ENCODE data around the gene NSF.
"Not testable (repeated sequence)": the region's sequence is repeated elsewhere in the genome, so short reads cannot be mapped to it uniquely, and the experiment has no call there.

NSF gene

DNA sequence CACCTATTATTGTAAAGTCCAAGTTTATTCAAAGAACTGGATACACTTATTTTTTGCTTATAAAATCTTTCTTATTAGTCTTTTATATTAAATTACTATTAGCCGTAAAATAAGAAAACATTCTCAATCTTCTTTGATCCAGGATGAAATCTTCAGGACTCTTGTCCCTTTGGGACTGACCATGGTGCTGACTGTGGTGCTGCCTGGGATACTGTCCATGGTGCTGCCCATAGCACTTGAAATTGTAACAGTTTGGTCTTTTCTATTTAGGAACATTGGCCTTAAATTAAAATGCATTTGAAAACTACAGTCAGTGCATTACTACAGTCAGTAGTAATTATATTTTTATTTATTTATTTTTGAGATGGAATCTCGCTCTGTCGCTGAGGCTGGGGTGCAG, 41.7 kb downstream of the NSF start:
- DNase-seq: not testable (repeated sequence)

DNA sequence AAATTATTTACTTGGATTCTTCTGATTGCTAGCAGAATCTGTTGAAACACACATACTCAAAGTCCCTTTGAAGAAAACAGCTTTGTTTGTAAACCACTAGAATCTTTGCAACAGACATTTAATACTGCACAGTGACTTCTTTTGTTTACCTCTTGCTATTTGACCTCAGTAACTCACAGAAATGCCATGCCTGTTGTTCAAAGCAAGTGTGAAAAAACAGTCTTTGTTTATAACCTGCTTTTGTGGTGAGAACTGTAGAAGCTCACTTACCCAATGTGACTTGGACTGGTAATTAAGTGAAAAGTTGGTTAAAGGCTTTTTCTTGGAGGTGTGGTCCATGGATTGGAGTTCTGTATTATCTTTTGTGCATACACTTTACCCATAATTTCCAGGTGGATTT, 44.4 kb downstream of the NSF start:
- not testable (repeated sequence) for DNase-seq

DNA sequence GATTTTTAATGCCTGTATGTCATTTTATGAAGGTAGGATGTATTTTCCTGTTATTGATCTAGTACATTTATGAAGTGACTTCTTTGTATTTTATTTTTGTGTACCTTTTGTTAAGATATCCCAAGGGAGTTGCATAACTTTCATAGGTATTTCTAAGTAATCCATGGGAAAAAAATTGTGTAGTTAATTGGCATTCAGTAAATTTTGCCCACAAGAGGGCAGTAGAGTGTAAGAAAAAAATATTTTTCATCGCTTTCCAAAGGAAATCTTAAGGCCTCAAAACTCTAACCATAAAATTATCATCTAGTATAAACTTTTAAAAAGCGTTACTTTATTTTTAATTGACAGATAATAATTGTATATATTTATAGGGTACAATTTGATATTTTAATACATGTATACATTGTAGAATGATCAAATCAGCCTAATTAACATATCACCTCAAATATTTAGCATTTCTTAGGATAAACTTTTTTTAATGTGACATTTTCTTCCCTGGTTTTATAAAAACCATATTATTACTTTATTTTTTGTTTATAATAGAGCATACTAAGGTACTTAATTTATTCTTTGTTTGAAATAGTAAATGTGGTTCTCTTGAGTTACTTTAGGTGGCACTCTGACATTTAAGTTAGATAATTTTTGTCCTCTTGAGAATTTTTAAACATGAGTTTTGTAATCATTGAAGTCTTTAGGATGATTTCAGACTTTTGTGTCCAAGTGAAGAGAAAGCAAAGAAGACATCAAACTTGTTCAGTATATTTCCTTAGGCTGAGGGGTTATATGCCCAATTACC, 51.6 kb downstream of the NSF start:
- DNase-seq: not testable (repeated sequence)

DNA sequence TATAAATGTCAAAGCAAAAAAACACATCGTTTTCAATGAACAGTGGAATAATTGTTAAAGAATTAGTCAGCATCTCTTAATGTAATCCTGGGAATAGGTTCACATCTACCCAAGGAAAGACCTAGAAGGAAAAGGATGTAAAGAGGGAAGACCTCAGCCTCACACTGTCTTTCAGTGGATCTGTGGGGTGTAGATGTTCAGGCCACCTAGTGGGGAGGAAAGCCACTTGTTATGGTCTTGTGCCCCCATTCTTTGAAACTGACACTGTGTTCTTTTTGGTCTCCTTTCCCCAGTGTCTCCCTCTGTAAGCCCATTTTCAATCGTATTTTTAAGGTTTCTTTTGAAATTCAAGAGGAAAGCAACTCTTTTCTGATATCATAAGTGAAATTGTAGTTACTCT, 56.8 kb downstream of the NSF start:
- not testable (repeated sequence) for DNase-seq

DNA sequence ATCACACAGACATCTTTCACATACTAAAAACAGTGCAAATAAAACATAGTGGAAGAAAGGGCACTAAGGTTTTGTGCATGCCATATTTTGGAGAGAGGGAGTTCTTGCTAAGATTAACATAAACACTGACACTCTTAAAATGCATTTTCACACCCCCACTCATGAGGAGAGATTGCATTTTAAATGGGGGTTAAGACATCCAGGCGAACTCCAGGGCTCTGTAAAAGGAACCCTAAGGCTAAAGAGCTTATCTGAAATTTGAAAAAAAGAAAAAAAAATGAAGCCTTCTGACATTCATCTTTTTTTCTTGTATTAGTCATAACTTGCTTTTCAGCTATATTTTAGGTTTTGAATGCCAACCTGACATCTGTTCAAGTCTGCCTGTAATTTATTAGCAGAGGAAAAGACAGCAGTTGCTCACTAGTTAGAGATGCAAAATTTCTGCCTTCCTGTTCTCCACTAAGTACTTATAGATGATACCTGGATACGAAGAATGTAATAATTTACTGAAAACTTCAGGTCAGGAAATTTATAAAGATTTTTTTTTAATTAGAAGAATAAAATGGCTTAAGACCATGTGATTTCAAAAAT, 57.3 kb downstream of the NSF start:
- DNase-seq: not testable (repeated sequence)

DNA sequence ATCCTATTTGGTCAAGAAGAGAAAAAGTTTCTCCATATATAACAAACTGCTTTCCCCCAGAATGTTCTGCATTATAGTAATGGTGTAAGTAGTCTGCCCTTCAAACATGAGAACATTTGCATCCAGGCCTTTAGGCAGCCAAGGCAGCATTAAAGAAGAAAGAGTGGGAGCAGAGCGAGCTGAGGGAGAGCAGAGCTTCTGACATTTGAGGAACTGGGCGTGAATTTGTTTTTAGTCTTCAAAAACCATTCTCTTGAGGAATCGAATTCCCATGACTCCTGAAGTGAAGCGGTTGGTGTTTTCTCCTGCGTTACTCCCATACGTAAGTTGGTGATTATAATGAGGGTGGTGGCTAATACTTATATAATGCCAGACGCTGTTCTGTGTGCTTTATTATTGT, 58.8 kb downstream of the NSF start:
- DNase-seq: not testable (repeated sequence)

DNA sequence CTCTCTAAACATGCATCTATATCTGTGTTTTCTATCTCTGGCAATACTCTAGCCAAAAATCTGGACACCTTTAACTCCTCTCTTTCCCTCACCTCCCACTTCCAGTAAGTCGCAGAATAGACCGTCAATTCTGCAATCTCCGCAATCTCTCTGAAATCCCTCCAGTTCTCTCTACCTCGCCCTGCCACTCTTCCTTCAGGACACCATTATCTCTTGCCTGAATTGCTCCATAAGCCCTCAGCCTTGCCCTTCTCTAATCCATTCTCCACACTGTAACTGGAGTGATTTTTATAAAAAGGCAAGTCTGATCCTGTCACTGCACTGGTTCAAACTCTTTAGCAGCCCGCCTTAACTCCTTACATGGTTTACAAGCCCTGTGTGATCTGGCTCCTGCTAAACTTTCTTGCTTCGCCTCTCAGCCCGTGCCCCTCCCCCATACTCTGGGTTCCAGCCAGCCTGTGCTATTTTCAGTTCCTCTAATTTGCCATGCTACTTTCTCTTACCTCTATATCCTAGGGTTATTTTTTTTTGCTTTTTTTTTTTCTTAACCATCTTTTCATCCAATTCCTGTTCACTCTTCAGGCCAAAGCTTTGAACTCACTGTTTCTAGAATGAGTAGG, 61.7 kb downstream of the NSF start:
- DNase-seq: not testable (repeated sequence)

DNA sequence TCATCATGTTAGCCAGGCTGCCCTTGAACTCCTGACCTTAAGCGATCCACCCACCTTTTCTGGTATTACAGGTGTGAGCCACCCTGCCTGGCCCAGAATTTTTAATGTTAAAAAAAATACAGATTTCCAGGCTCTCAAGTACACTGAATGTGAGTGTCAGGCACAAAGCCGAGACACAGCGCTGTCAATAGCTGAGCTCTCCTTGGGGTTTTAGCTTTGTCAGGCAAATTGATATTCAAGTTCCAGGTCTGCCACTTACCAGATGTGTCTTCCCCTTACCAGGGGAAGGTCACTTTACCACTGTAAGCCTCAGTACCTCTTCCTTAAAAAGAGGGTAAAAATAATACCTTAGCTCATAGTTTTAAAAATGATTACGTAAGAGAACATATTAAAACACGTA, 67.8 kb downstream of the NSF start:
- DNase-seq: not testable (repeated sequence)

DNA sequence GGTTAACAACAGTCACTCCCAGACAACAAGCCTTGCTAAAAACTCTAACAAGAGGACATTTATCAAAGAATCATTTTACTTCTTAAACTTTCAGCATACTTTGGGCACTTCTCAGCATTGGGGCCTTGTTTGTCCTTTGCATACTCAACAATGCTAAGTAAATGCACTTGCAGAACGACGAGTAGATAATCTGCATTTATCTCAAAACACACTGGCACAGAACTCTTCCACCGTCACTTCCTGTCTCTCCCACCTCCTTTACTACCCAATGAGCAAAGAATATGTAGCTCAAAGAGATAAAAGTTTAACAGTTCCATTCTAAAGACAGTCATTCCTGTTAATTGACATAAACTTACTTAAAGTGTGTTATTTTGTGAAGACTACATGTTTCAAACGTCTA, 69.2 kb downstream of the NSF start:
- DNase-seq: not testable (repeated sequence)

DNA sequence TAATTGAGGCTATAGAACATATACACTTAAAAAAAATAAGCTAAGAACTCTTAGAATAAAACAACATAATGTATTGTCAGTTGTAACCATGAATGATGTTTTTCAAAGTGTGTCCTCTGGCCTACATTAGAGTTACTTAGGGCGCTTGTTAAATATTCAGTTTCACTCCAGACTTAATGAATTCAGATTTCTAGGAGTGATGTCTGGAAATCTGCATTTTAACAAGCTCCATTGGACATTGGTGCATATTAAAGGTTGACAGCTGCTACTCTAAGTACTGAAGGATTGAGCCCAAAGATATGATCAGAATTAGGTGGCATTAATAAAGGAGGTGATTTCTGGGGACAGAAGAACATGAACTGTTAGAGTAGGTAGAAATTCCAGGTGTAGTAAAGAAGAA, 72.7 kb downstream of the NSF start:
- DNase-seq: not testable (repeated sequence)

DNA sequence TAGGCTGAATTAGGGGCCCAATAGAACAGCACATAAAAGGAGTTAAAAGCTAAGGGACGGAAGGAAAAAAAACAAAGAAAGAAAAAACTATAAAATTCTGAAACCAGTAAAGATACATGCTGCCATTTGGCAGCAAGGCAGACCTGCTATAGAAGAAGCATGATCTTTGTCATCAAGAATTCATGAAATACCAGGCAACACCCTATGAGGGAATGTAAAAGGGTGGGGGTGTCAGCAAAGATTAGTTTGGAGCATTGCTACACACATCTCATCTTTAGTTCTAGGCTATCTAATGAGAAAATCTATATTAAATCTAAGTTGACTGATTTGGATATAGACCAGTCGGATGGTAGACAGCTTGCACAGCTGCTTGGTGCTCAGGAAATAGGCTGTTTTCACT, 73.1 kb downstream of the NSF start:
- DNase-seq: not testable (repeated sequence)

DNA sequence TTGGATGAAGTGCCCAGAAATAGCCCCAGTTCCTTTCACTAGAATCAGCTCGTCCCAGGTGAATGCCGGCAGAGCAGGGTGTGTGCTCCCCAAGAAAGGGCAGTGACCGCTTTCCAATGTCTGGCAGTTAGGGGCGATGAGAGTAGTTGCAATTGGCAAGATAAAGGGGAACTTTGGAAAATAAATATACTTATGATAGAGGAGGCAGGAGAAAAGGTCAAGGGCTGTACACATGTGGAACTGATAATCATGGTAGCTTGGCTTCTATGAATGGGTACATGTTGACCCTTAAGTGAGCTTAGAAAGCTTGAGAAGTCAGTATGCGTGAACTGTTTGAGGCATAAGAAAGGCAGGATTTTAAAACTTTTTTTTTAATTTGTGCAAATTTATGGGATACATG, 75.5 kb downstream of the NSF start:
- not testable (repeated sequence) for DNase-seq

DNA sequence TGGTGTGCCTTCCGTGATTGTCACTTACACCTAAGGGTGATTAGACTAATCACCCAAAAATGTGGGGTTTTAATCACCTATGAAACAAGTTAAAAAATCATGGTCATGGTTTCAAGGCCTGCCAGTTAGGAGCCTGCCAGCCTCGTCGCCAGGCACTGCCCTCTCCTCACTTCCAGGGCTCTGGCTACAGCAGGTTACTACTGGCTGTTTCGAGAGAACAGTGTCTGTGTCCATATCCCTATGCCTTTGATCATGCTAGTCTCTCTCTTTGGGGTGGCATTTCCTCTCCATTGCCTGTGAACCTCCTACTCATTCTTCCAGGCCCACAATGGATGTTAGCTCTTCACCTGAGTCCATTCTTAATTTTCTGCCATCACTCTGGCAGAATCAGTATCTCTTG, 80.3 kb downstream of the NSF start:
- not testable (repeated sequence) for DNase-seq

DNA sequence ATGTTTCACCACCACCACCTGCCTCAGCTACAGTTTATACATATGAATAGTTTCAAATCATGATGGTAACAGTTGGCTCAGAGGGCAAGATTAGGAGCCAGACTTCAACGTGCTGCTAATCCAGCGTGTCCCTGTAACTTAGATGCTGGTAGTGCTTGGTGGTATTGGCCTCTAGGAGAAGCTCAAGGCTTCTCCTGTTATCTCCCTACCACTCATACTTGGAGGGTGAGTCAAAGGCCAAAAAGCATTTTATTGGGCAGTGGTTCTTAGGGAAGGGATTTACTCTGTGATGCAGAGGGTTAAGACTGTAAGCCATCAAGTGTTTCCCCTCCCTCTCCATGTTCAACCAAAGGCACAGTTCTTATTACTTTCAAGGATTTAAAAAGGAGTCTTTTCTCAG, 82.3 kb downstream of the NSF start:
- DNase-seq: not testable (repeated sequence)

DNA sequence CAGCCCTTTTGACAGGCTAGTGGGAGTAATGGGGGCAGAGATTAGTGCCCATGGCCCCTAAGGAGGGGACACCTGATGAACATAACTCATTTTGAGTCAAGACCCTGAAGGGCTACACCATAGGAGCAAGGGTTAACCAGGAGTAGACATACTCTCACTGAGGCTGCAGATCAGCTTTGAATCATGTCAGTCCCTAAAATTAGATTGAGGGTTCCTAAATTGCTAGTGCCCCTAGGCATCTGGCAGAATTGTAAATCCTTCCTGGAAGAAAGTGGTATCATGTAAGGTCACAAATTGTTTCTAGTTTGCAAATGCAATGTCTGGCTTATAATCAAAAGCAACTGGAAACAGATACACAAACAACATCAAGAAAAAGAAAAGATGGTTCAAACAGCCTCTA, 87.3 kb downstream of the NSF start:
- DNase-seq: not testable (repeated sequence)

DNA sequence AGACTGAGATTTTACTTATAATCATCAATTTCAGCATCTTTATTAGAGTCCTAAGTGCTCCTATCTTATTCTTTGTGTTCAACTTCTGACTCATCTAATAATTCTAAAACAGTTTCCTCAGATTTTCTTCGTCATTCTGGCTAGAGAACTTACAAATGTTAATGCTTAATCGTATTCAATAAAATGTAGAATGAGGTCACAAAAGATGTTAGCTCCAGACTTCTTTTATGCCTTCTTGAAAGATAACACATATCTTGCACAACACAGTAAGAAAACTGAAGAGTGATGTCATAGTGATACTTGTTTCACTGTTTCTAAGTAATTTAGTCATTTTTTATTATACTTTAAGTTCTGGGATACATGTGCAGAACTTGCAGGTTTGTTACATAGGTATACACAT, 93.2 kb downstream of the NSF start:
- DNase-seq: not testable (repeated sequence)

DNA sequence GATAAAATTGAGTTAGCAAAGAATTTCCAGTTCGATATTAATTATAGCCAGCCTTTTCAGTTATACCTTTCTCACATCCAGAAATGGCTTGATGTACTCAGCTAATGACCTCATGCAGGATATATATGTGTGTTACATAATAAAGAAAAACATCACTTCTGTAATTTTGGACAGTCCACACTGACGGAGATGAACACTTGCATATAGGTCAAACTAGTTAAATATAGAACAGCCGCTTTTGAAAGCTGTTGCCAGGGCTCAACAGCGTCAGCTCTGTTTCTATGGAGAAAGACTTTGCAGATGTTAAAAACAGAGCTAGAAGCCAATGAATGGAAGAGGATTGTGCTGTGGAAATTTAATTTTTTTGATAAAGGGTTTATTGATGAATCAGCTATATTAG, 94.8 kb downstream of the NSF start:
- not testable (repeated sequence) for DNase-seq

DNA sequence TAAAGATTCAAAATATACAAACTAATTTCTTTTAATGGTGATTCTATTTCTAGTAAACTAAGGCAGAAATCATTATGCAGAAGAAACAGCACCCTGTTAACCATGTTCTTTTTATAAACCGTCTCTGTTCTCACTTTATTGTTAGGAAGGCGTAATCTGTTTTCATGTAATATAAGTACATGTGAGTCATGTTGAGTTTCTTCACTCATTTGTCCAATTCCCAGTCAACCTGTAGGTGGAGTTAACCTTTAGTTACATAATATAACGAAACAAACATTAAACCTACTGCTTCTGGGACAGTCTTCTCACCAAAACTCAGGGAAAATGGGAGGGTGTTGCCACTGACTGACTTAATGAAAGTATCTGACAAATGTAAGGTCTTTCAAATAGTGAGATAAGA, 101.7 kb downstream of the NSF start:
- DNase-seq: not testable (repeated sequence)

DNA sequence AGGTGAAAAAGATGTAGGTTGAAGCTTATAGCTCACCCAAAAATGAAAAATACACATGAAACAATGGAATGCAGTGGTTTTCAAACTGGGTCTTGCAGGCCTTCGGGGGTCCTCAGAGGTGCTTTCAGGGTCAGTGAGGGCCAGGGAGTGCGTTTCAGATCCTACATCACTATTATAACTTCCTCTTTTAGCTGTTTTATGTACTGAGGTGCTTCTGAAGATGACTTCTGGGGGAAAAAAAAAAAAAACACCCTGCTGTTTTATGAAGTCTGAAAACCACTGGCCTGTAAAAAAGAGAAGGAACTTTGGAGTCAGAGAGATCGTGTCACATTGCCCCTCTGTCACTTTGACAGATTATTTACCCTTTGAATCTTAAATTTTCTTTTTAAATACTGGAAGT, 102.8 kb downstream of the NSF start:
- not testable (repeated sequence) for DNase-seq

DNA sequence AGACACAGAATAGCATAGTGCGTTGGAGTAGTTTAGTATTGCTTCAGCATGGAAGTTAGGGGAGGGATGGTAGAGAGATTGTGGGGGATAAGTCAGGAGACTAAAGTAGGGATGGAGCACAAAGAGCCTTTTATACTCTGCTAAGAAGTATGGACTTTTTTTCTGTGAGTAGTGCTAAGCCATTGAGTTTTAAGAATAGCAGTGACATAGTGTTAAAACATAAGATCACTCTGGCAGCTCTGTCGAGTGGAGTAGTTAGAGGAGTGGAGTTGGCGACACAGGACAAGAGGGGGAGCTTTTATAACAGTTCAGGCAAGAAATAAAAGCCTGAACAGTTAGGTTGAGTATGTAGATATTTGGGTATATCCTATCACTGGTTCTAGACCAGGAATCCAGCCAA, 106.1 kb downstream of the NSF start:
- DNase-seq: not testable (repeated sequence)

DNA sequence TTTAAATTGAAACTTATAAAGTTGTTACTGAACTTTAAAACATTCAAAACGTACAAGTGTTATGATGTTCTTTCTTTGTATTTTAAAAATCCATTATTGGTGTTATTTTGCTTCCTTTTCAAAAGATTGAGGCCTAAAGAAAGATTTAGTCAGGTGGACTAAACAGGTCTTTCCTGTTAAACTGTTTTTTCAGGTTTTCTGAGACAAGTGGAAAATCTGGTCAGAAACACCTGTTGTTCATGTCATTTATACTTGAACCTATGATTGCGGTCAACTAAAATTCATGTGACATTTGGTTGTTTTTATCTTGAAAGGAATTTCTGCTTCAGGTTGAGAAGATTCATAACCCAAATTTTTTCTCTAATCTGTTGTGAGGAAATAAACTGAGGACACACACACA, 108.5 kb downstream of the NSF start:
- not testable (repeated sequence) for DNase-seq

DNA sequence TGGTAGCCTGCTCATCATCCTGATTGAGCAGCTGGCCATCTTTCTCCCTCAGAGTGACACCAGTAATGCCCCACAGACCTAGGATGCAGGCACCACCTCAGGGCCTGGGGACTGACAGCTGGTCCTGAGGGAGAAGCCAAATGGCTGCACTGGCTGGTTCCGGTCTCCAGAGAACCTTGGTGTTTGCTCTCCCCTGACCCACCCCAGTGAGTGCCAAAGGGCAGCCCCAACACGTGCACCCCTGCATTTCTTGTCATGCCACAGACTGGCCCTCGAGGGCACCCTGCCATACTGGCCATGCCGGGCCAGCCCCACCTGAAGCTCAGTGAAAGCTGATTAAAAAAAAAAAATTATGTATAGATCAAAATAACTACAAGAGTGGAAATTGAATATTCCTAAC, 127.5 kb downstream of the NSF start:
- DNase-seq: no peak

DNA sequence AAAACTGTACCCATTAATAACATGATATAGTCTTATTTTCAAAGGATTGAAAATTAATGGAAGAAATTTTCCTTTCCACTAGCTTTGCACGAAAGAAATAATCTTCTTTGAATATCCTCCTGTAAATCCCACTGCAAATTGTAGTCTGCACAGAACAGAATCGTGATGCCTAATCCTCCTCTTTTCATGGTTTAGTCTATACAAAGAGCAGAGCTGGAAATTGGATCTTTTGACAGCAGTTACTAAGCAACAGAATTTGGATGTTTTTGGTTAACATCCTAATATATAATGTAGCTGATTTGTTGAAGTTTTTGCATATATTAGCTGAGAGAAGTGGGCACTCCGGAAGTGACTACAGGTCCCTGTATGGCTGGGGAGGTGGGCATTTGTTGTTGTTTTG, 129.4 kb downstream of the NSF start:
- DNase-seq: no peak

DNA sequence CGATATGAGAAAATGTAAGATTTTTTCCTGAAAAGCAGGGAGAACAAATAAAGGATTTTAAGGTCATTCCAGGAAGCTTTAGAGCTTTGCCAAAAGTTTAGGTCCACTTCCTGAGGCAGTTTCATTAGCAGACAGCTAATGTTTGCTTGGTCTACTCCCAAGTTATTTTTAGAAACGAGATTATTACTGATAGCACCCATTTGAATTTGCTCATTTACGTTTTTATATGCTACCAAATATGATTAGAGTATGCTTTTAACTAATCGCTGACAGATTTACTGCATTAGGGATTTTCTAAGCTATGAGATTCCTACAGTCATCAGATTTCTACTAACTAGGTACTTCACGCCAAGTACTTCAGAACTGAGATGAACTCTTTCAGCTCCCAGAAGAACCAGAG, 129.9 kb downstream of the NSF start:
- DNase-seq: no peak

Measured in activated naive CD4-positive, alpha-beta T cell treated with anti-CD3 and anti-CD28 coated beads, Interleukin-2, amount 50 U/mL, for 16 hours (primary cell).